ENCODE data around the gene GNRHR. TPM values are rescaled to one million over a fixed set of nuclear protein-coding genes. Genes with fewer than 3 reads are reported as not detected.
"Not testable (repeated sequence)": the region's sequence is repeated elsewhere in the genome, so short reads cannot be mapped to it uniquely, and the experiment has no call there.

GNRHR gene
- total and polyA plus RNA-seq, 5 experiments from 2014 or later = not detected

DNA sequence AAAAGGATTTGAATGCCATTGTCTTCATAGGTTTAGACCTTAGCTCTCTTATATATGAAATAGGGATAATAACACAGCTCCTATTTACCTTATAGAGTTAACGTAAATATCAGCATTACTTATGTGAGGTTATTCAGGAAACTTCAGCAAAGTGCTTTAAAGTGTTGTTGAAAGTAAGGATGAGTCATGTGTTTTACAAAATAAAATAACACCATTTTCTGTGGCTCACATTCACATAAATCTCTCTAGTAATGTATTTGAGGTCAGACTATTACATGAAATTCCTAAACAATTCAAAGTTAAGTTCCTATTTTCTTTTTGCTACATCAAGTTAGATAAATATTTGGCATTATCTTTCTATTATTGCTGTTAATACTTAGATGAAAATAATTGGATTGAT is 2.9 kb downstream of the GNRHR start:
- POLR2A ChIA-PET = no interaction called here
- H3K4me3 Mint-ChIP-seq = no peak overlapping the region
- DNase-seq = no peak
- no peaks in the 10 kb centered on the region for H3K4me1 Mint-ChIP-seq
- ATAC-seq = no peak
- H3K36me3 Mint-ChIP-seq = no peaks in the 10 kb centered on the region
- H3K9me3 Mint-ChIP-seq = no peaks in the 10 kb centered on the region
- H3K27ac Mint-ChIP-seq = no peak overlapping the region
- H3K27me3 Mint-ChIP-seq = no peaks in the 10 kb centered on the region

DNA sequence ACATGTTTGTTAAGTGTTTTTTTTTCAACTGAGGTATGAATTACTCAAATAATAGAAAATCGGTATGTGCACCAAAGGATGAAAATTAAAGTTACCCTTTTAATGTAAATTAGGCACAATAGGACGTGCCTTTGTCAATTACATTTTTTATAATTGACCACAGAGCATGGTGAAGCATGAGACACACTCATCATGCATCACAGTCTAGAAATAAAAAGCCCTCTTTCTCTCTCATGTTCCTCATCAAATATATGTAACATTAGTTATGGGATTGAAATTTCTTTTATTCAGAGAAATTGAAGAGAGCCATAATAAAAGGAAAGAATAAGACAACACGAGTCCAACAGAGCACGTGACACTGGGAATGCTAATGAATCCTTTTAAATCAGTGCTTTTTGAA is 3.5 kb downstream of the GNRHR start:
- H3K27me3 Mint-ChIP-seq = no peaks in the 10 kb centered on the region
- H3K4me3 Mint-ChIP-seq = no peak overlapping the region
- no peak for ATAC-seq
- H3K9me3 Mint-ChIP-seq = no peaks in the 10 kb centered on the region
- no peaks in the 10 kb centered on the region for H3K36me3 Mint-ChIP-seq
- no peaks in the 10 kb centered on the region for H3K4me1 Mint-ChIP-seq
- DNase-seq = no peak
- POLR2A ChIA-PET = no interaction called here
- no peak overlapping the region for H3K27ac Mint-ChIP-seq

DNA sequence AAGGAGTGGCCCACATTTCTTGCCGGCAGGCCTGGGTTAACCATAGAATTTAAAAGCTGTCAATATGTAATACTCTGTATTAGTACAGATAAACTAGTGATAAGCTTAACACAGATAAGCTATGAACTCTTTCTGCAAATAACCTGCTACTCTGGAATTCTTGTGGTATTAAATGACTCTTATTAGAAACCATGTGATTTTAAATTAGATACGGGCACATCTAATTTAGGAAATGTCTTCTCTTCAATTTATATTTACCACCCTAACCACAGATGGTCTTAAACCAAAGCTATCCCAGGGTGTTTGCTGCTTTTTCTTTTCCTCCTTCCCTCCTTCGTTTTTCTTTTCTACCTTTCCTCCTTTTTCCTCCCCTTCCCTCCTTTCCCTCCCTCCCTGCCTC is 4.9 kb downstream of the GNRHR start:
- H3K27ac Mint-ChIP-seq = no peak overlapping the region
- no peak for ATAC-seq
- no peaks in the 10 kb centered on the region for H3K36me3 Mint-ChIP-seq
- H3K9me3 Mint-ChIP-seq = no peaks in the 10 kb centered on the region
- no peaks in the 10 kb centered on the region for H3K27me3 Mint-ChIP-seq
- POLR2A ChIA-PET = no interaction called here
- H3K4me3 Mint-ChIP-seq = no peak overlapping the region
- H3K4me1 Mint-ChIP-seq = no peaks in the 10 kb centered on the region
- no peak for DNase-seq

DNA sequence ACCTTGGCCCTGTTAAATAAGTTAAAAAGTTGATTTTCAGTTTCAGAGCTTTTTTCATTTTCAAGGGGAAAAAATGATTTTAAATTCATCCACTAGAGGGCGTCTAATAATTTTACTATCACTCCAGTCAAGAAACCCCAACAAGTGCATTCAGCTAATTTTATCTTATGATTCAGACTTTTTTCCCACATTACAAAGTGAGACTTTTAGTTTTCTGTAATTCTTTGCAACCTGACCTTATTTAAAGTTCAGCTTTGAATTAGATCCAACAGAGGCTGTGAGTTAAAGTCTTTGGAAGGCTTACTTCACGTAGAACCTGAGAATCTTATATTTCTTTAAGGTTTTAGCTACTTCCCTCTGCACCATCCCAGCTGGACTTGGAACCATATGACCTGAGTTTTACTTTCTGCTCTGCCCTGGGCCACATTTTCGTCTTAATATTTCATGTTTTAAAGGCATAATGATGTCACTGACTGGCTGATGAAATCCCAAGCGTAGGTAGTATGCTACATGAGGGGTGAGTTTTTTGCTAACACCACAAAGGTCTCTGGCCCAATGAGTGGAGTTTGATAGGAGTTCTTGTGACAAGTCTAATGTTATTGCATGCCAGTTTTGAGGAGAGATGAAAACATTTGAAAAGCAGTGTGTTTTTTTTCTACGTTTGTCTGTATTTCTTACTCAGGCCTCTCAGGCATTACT is 7.2 kb downstream of the GNRHR start:
- DNase-seq (peak in 3 of 10 donors; percentile 40 to 44 (median 40)), ATAC-seq (no peak)
- no peaks in the 10 kb centered on the region for H3K36me3 Mint-ChIP-seq
- no peak overlapping the region for H3K27ac Mint-ChIP-seq
- no peaks in the 10 kb centered on the region for H3K27me3 Mint-ChIP-seq
- no peaks in the 10 kb centered on the region for H3K9me3 Mint-ChIP-seq
- POLR2A ChIA-PET = no interaction called here
- no peaks in the 10 kb centered on the region for H3K4me1 Mint-ChIP-seq
- no peak overlapping the region for H3K4me3 Mint-ChIP-seq

DNA sequence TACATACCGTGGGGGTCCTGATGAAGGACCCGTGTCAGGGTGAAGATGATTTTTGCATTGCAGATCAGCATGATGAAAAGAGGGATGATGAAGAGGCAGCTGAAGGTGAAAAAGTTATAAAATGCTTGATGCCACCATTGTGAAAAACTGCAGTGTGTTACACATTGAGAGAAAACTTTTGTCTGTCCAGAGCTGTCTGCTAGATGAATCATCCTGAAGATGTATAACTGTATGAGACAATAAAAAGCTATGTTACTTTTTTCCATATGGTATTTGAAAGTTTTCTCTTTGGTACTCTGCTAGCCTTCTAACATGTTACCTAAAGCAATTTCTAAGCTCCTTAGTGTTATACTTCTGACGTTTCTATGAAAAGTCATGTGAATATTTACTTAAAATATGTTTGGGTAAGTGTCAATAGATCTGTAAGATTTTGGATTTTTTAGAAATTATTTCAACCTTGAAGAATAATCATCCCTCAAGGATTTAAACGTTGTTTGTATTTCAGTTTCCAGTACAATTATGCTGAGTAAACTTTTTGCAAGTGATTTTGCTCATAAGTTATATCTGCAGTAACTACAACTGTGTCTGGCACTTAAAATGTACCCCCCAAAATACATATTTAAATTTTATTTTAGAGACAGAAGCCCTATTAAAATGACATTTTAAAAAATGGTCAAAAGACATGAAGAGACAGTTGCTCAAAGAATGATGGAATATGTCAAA is 9.5 kb downstream of the GNRHR start:
- Mint-ChIP-seq H3K4me1 (peaks cover 0 to 1% (median 0%) of the 10 kb centered on the region in 4 donors), H3K4me3 (no peak overlapping the region), H3K27ac (no peak overlapping the region), H3K9me3 (no peaks in the 10 kb centered on the region), H3K27me3 (no peaks in the 10 kb centered on the region), H3K36me3 (no peaks in the 10 kb centered on the region)
- DNase-seq (no peak), ATAC-seq (no peak)
- POLR2A ChIA-PET = interaction anchor here (1.5 kb wide), 1 partner anchor 43 kb away, joined by 3 read pairs; the partner anchor contains the start of gene UBA6

DNA sequence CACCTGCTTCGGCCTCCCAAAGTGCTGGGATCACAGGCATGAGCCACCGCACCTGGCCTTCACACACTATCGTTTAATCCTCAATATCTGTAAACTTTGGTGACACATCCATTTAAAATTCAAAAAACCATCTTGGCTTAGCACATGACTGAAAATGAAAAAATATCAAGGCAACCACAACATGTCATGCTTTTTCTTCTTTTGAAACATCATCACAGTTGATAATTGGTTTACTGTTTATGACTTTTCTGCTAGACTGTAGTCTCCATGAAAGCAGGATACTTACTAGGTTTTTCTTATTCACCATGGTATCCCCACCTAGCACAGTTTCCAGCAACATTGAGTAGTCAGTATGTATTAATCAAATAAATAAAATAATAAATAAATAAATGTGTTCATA is 11.0 kb downstream of the GNRHR start:
- Mint-ChIP-seq H3K36me3 (no peaks in the 10 kb centered on the region), H3K9me3 (no peaks in the 10 kb centered on the region), H3K27me3 (no peaks in the 10 kb centered on the region), H3K4me1 (peaks cover 0 to 1% (median 0%) of the 10 kb centered on the region in 4 donors), H3K27ac (no peak overlapping the region), H3K4me3 (no peak overlapping the region)
- ATAC-seq (no peak), DNase-seq (no peak)
- POLR2A ChIA-PET = no interaction called here

DNA sequence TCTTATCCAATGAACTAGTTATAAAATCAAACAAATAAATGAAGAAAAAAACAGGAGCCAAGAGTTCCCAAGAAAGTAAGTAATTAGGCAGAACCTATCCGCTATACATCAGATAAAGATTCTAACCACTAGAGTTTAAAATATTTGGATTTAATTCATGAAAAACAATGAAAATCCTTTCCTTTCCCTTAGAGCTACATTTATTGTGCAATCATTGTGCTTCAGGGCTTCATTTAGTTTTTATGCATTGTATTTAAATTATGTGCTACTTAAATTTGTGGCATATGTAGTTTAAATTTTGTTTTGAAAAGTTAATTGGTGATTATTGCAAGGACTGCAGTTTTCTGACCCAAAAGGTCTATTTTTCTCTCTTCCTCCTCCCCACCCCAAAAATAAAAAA is 17.9 kb downstream of the GNRHR start:
- Mint-ChIP-seq H3K9me3 (peaks cover 0 to 2% (median 0%) of the 10 kb centered on the region in 9 donors), H3K36me3 (peaks cover 0 to 9% (median 7%) of the 10 kb centered on the region in 3 donors), H3K27ac (no peak overlapping the region), H3K4me1 (peaks cover 0 to 3% (median under 1%) of the 10 kb centered on the region in 4 donors), H3K4me3 (no peak overlapping the region), H3K27me3 (no peaks in the 10 kb centered on the region)
- ATAC-seq (no peak), DNase-seq (no peak)
- POLR2A ChIA-PET = no interaction called here

DNA sequence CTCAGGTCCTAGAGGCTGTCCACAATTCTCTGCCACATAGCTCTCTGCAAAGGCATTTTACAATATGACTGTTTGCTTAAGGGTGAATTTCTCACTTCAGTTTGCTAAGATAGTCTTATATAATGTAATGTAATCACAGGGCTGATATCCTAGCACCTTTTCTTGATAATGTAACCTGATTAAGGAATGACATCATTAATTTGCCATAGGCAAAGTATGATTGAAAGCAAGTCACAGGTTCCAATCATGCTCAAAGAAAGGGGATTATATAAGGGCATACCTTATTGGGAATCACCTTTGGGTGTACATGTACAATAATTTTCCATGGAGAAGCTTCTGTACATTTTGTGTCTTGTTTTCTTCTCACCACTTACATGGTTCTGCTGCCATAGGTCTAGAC is 18.9 kb downstream of the GNRHR start:
- Mint-ChIP-seq H3K4me1 (peaks cover 0 to 3% (median under 1%) of the 10 kb centered on the region in 4 donors), H3K4me3 (no peak overlapping the region), H3K27me3 (no peaks in the 10 kb centered on the region), H3K36me3 (peaks cover 0 to 17% (median 15%) of the 10 kb centered on the region in 3 donors), H3K9me3 (peaks cover 0 to 2% (median 0%) of the 10 kb centered on the region in 9 donors), H3K27ac (no peak overlapping the region)
- ATAC-seq (no peak), DNase-seq (no peak)
- POLR2A ChIA-PET = no interaction called here

DNA sequence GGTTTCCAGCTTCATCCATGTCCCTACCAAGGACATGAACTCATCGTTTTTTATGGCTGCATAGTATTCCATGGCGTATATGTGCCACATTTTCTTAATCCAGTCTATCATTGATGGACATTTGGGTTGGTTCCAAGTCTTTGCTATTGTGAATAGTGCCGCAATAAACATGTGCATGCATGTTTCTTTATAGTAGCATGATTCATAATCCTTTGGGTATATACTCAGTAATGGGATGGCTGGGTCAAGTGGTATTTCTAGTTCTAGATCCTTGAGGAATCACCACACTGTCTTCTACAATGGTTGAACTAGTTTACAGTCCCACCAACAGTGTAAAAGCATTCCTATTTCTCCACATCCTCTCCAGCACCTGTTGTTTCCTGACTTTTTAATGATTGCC is 23.7 kb downstream of the GNRHR start:
- H3K4me3 Mint-ChIP-seq, POLR2A ChIA-PET, H3K27me3 Mint-ChIP-seq, H3K9me3 Mint-ChIP-seq, ATAC-seq, DNase-seq, H3K27ac Mint-ChIP-seq, H3K4me1 Mint-ChIP-seq: not testable (repeated sequence)
- peaks cover 0 to 27% (median 23%) of the 10 kb centered on the region in 3 donors for H3K36me3 Mint-ChIP-seq

DNA sequence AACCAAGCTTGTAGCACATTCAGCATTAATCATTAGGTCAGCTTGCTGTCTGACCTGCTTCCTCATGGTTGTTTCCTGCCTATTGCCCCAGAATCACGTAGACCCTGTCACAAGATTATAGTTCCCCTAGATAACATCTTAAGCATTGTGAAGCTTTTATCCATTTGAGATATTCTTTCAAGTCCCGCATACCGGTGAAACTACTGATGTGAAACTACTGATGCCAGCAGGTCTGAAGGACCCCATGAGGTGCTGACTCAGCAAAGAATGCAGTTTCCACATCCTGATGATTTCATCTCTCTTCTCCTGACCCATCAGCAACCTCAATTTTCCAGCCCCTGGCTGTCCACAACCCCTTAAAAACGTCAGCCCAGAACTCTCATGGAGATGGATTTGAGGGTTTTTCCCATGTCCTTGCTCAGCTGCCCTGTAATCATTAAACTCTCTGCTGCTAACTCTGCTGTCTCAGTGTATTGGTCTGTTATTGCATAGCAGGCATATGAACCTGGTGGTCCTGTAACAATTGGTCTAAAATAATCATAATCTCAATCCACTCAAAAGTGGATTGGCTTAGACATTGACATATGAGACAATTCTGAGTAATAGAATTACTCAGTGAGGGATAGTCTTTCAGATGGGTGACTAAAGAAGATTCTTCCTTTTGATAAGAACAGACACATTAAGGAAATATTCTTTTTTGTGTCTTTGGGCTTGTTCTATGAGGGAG is 26.9 kb downstream of the GNRHR start:
- Mint-ChIP-seq H3K4me1 (no peaks in the 10 kb centered on the region), H3K27ac (no peak overlapping the region), H3K27me3 (peaks cover 0 to 3% (median 0%) of the 10 kb centered on the region in 5 donors), H3K36me3 (peaks cover 3 to 31% (median 21%) of the 10 kb centered on the region in 3 donors), H3K9me3 (peaks cover 0 to 8% (median 0%) of the 10 kb centered on the region in 9 donors), H3K4me3 (no peak overlapping the region)
- DNase-seq = no peak
- POLR2A ChIA-PET = no interaction called here
- ATAC-seq = no peak

DNA sequence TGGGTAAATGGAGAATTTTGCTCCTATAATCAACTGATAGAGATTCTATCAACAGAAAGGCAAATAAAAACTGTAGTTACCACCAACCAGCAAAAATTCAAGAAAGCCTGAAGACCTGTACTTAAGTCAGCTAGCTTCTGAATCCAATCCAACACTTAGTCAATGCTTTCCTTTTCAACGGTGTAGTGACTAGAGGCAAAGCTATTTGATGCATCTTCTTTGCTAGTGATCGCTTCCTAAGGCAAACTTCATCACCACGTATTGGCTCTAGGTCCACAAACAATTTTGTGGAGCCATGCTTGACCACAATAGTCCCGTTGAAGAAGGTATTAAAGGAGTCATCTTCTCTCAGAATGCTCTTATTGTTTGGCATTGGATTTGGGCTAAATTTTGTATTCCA is 28.2 kb downstream of the GNRHR start:
- Mint-ChIP-seq H3K36me3 (peaks cover 11 to 27% (median 26%) of the 10 kb centered on the region in 3 donors), H3K4me3 (no peak overlapping the region), H3K27me3 (peaks cover 0 to 3% (median 0%) of the 10 kb centered on the region in 5 donors), H3K9me3 (peaks cover 0 to 8% (median 0%) of the 10 kb centered on the region in 9 donors), H3K4me1 (peaks cover 0 to 5% (median under 1%) of the 10 kb centered on the region in 4 donors), H3K27ac (no peak overlapping the region)
- POLR2A ChIA-PET = no interaction called here
- ATAC-seq (no peak), DNase-seq (no peak)

DNA sequence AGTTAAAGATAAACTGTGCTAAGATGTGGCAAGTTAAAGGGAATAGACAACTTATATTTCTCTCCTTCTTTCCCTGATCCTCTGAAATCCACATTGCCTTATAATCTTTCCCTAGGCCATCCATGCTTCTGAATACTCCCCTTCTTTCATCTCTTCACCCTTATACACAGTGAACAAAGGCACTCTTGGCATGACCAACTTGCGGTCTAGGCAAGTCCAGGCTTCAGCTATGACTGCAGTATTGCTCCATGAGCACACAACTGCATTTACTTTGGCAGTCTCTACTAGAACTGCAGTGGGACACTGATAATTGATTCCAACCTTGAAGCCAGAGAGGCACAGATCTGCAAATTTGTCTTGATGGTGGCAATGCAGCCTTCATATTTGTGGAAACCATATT is 29.1 kb downstream of the GNRHR start:
- Mint-ChIP-seq H3K9me3 (peaks cover 0 to 8% (median 0%) of the 10 kb centered on the region in 9 donors), H3K4me1 (peaks cover 0 to 5% (median under 1%) of the 10 kb centered on the region in 4 donors), H3K27ac (no peak overlapping the region), H3K36me3 (peaks cover 11 to 27% (median 25%) of the 10 kb centered on the region in 3 donors), H3K27me3 (peaks cover 0 to 3% (median 0%) of the 10 kb centered on the region in 5 donors), H3K4me3 (no peak overlapping the region)
- DNase-seq (no peak), ATAC-seq (no peak)
- POLR2A ChIA-PET = no interaction called here

DNA sequence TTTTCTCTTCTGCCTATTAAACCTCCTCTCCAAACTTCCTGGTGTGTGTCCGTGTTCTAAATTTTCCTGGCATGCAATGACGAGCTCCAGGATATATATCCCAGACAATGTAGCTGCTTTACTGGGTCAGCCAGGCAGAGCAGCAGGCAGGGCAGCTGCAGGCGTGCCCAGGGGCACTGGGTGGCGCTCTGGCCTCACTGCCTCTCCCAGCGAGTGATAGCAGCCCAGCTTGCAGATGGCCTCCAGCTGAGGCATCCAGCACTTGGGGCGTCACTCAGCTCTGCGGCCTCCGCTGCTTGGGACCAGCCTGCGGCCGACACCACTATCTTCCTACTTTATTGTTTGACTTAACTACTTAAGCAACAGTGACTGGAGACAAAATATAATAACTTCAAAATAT is 30.2 kb downstream of the GNRHR start:
- POLR2A ChIA-PET = no interaction called here
- no peak for DNase-seq
- ATAC-seq = no peak

More for the DNA sequence above, 30.2 kb downstream of the GNRHR start:
- no peak overlapping the region for H3K4me3 Mint-ChIP-seq
- H3K27ac Mint-ChIP-seq = peak overlapping the region in 1 of 10 donors; percentile 5
- H3K36me3 Mint-ChIP-seq = peaks cover 11 to 21% (median 18%) of the 10 kb centered on the region in 3 donors
- H3K4me1 Mint-ChIP-seq = peaks cover 0 to 5% (median 2%) of the 10 kb centered on the region in 4 donors
- peaks cover 0 to 3% (median 0%) of the 10 kb centered on the region in 5 donors for H3K27me3 Mint-ChIP-seq
- H3K9me3 Mint-ChIP-seq = peaks cover 0 to 8% (median 0%) of the 10 kb centered on the region in 9 donors
